Hematopoietic multipotent progenitor cell treated with erythropoietin and hydrocortisone succinate and interleukin-3 and kit ligand, for 4 days (in vitro differentiated cells): Measurements from ENCODE around the gene MORN3.
"Not testable (repeated sequence)": the region's sequence is repeated elsewhere in the genome, so short reads cannot be mapped to it uniquely, and the experiment has no call there.

Experiments
- DNase-seq: peaks from one replicate; pipeline ENCODE4 v3.0.0-alpha.2; 2015

MORN3 gene

DNA sequence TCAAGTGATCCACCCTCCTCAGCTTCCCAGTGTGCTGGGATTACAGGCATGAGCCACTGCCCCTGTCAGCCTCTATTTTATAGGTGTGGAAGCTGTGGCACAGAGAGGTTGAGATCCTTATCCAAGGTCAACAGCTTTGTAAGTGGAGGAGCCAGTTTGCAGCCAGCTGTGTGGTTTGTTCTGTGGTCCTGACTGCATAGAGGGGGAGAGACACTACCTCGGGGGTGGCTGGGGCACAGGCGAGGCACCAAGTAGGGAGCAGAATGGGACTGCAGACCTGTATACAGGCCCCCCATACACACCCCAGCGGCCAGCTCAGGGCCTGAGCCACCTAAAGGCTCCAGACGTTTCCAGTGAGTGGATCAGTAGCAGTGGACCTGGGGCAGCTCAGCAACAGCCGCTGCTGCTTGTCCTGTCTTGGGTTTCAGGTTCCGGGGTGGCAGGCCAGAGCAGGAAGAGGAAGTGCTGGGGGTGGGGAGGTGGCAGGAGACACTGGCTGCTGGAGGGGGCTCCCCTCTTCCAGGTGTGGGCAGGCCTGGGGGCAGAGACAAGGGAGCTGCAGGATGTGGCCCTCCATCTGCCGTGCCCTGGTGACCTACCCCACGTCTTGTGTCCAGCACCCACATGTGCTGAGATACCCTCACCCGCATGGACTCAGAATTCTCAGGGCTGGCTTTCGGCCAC, 32.1 kb downstream of the MORN3 start:
- peak; percentile 75 for DNase-seq

DNA sequence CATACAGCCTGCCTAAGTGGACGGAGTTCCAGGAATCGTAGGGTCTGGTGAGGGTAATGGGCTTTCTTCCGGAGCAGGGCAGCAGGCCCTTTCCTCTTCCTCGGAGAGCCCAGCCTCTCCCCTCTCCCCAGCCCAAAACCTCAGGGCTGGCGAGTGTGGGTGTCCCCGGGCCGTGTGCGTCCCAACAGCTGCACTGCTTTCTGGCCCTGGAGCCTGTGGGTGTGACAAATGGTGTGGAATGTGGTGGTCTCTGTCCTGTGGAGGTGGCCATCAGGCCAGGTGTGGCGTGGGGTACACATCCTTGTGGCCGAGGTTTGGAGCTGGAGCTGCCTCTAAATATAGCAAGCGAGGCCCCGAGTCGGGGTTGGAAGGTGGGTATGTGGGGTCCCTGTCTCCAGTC, 34.6 kb downstream of the MORN3 start:
- no peak for DNase-seq

DNA sequence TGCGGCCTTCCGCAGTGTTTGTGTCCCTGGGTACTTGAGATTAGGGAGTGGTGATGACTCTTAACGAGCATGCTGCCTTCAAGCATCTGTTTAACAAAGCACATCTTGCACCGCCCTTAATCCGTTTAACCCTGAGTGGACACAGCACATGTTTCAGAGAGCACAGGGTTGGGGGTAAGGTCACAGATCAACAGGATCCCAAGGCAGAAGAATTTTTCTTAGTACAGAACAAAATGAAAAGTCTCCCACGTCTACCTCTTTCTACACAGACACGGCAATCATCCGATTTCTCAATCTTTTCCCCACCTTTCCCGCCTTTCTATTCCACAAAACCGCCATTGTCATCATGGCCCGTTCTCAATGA, 35.6 kb downstream of the MORN3 start:
- not testable (repeated sequence) for DNase-seq

DNA sequence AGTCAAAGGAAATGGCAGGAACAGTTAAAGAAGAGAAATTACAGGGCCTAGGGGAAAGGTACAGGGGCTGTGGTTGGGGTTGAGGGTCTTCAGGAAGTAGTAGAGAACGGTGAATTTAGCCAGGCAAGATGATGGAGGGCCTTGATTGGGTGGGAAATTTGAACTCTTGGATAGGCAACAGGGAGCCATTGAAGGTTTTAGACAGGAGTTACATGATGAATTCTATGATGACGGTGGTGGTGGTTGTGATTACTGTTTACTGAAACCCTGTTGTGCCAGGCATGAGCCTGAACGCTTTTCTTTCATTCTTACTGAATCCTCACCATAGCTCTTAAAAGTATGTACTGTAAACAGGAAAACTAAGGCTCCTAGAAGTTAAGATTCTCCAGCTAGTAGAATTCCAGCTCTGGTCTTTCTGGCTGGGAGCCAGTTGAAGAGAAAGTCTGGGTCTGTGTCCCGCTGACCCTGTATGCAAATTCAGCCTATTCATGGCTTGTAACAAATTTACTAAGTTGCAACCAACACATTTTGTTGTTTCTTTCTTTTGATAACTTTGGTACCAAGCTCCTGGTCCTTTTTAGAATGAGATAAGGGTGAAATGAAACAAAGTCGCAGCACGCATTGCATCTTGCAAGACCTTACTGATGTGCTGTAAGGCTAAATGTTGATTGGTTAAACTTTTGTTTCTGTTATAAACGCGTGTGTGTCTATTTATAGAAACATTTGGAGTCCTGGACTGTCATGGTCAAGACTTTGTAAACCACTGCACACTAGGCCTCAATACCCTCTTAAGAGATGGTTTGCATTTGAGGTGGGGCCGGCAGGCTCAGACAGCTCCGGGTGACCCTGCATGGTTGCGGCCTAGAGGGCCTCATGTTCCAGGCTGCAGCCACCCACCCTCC, 37.1 kb downstream of the MORN3 start:
- DNase-seq: no peak

DNA sequence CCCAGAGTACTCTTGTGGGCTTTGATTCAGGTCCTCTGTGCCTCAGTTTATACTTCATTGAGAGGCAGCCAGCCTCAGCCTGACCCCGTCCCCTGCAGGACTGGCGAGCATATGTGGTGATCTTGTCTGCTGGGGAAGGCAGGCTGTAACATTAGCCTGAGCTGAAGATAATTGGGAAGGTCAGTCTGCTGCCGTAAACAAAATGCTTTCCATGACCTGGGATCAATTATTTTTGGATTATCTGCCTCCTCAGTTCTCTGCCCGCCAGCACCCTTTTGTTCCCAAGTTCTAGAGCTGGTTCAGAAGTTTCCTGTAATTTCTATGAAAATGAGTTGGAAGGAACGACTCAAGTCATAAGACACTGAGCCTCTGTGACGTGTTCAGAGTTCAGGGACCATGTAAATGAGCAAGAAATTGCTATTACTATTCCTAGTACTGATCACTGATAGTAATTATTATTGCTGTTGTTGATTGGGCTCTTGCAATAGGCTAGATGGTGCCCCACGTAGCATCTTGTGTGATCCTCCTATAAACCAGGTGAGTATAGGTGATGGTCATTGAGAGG, 38.6 kb downstream of the MORN3 start:
- DNase-seq: no peak

DNA sequence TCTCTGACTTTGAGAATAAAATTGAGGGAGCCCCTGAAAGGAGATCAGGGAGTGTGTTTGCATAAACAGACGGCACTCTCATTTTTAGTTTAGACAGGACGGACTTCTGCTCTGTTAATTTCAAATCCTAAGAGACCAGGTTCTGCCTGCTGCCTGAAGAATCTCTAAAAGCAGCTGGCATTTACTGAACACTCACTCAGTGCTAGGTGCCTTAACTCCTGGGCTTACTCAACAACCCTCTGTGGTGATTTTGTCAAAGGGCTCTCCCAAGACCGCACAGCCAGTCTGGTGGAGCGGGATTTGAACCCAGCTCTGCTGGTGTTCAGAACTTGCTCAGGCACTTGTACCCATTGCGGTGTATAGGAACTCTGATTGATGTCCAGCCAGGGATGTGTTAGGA, 40.9 kb downstream of the MORN3 start:
- no peak for DNase-seq

DNA sequence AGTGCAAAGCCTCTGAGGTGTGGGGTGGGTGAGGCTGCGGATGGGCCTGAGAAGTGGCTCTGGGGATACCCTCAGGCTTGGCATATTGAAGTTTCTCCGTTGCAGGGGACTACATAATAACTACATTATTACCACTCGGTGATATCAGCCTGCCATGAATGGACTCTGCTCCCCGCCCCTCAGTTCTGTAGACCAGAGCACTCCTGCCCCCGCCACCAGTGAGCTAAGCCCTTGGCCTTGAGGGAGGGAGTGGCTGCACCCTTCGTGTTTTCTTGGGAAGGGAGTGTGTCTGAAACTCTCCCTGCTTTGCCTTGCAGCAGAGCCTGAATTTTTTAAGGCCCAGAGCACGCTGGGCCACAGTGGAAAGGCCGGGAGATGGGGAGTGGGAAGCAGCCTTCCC, 41.4 kb downstream of the MORN3 start:
- DNase-seq: peak; percentile 66

DNA sequence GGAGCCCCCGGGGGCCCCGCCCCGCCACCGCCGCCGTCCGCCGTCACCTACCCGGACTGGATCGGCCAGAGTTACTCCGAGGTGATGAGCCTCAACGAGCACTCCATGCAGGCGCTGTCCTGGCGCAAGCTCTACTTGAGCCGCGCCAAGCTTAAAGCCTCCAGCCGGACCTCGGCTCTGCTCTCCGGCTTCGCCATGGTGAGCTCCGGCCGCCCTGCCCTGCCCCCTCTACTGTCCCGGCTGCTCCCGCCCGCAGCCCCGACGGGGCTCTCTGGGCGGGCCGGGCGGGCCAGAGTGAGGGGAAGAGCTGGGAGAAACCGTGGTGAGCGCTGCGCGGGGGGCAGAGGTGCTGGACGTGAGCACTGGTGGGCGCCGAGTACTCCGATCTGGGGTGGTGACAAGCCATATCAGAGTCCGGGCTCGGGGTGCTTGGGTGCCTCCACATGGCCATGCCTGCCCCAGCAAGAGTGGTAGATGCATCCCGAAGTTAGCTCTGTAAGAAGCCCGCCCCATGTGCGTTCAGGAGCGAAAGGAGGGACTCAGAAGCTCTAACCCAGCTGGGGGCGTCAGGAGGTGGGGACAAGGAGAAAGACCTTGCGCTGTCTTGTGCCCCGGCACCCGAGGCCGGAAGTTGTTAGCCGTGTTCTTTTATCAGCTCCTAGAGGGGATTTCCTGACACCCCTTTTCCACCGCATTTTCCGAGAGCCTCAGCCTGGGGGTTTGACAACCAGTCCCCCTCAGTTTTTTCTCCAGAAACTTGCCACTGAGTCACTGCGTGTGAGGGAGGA, 42.4 kb downstream of the MORN3 start:
- DNase-seq: peak; percentile 93

DNA sequence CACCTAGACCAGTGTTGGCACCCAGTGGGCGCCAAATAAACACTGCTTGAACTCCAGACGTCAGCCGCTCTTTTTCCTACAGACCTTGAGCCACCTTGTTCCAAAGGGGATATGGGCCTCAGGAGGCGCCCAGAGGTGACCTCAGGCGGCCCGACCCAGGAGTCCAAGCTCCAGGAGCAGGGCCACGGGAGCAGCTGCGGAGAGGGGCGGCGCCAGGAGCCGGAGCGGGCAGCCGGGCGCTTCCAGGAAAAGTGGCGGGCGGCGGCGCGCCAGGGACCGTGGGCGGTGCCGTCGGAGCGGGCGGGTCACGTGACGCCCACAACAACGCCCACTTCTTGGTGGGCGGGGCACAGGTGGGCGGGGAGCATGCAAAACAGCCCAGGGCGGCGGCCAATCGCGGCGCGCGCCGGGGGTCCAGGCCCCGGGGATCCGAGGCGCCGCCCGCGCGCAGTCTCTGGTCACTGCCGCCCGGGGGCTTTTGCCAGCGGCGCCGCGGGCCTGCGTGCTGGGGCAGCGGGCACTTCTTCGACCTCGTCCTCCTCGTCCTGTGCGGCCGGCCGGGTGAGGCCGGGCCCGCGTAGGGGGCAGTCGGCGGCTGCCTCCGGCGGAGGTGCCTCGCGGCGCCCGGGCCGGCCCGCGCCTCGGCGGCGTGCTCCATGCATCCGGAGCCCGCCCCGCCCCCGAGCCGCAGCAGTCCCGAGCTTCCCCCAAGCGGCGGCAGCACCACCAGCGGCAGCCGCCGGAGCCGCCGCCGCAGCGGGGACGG, 43.2 kb downstream of the MORN3 start, which contains the start of gene ORAI1:
TSS of gene ORAI1 (plus strand) at position 444 of the 766 bp plus-strand sequence.
- DNase-seq: peak; percentile 97

DNA sequence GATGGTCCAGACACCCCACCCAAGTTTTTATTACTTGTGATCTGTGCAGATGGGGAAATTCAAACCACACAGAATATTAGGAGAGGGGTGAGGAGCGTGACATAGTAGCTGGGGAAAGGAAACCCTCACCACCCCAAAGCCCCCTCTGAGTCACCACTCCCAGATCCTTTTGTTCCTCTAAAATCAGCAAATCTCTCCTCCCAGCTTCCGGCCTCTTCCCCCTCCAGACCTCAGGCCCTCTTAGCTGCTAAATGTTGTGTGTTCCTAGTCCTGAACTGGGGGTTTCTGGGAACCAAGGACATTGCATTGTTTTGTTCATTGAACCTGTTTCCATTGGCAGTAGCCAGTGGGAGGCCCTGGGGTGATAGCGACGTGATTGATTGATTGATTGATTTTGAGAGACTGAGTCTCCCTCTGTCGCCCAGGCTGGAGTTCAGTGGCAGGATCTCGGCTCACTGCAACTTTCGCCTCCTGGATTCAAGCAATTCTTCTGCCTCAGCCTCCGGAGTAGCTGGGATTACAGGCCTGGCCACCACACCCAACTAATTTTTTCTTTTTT, 49.0 kb downstream of the MORN3 start:
- DNase-seq: peak; percentile 59

DNA sequence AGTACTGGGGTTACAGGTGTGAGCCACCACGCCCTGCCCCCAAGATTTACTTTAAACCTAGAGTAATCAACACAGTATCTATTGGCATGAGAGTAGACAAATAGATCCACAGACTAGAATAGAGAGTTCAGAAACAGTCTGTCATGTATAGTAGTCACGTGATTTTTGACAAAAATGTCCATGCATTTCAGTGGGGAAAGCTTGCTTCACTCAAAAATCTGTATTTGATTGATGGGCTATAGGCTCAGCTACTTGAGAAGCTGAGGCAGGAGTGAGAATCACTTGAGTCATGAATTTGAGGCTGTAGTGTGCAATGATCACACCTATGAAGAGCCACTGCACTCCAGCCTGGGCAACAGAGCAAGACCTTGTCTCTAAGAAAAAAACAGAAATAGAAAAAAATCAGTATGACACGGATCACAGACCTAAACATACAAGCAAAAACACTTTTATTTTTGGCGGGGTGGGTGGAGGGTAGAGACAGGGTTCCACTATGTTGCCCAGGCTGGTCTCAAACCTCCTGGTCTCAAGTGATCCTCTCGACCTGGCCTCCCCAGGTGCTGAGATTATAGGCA, 50.7 kb downstream of the MORN3 start:
- DNase-seq: no peak

DNA sequence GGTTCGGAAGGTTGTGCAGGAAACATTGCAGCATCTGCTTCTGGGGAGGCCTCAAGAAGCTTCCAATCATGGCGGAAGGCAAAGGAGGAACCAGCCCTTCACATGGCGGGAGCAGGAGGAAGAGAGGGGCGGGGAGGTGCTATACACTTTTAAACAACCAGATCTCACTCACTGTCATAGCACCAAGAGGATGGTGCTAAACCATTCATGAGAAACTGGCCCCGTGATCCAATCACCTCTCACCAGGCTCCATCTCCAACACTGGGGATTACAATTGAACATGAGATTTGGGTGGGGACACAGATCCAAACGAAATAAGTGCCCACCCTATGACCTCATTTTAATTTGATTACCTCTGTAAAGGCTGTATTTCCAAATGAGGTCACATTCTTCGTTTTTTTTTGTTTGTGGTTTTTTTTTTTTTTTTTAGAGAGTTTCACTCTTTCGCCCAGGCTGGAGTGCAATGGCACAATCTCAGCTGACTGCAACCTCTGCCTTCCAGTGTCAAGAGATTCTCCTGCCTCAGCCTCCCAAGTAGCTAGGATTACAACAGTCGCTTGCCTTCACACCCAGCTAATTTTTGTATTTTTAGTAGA, 54.5 kb downstream of the MORN3 start:
- DNase-seq: no peak

DNA sequence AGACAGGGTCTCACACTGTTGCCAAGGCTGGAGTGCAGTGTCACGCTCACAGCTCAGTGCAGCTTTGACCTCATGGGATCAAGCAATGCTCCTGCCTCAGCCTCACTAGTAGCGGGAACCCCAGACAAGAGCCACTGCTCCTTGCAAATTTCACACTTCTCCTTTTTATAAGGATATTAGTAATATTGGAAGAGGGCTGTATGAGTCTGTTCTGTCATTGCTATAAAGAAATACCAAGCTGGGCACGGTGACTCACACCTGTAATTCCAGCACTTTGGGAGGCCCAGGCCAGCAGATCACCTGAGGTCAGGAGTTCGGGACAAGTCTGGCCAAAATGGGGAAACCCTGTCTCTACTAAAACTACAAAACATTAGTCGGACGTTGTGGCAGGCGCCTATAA, 56.0 kb downstream of the MORN3 start:
- DNase-seq: no peak

DNA sequence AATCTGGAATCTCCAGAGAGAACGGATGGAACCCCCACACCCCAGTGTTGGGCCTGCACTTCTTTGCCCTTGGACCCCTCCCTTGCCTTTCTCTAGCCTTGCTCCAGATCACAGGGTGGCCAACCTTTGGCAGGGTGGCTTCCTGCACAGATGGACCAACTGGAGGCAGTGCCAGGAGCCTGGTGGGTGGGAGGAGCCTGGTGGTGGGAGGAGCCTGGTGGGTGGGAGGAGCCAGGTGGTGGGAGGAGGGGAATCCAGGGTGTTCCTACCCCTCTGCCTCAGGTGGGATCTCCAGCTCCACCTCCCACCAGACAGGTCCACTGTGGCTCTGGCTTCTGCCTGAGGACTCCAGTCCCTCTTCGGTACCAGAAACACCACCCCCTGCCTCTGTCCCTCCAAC, 58.1 kb downstream of the MORN3 start:
- peak; percentile 39 for DNase-seq

DNA sequence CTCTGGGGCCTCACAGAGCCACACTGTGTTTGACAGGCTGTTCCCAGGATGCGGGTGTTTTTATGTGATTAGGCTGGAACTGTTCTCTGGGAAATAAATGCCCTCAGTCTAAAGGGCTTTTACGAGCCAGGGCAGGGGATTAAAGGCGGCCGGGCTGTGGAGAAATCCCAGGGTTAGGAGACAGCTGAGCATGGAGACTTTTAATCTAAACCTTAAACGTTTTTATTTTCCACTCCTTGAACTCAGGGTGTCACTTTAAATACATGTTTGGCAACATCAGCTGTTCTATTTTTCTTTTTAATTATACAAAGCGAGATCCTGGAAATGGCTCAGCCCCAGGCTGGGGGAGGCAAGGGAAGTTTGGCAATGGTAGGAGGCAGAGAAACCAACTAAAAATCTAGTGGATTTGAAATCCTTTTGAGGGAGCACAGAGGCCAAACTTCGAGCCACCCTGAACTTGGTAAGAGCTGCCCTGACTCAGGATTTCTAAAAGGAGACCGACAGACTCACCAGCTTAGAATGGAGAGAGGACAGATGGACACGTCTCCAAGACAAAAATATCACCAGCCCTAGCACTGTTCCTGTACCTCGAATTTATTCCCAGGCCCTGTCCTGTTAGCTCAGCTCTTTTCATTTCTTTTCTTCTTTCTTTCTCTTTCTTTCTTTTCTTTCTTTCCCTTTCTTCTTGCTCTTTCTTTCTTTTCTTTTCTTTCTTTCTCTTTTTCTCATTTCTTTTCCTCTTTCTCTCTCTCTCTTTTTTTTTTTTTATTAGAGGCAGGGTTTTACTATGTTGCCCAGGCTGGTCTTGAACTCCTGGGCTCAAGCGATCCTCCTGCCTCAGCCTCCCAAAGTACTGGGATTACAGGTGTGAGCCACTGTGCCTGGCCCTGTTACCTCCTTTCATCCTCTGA, 59.0 kb downstream of the MORN3 start:
- no peak for DNase-seq

DNA sequence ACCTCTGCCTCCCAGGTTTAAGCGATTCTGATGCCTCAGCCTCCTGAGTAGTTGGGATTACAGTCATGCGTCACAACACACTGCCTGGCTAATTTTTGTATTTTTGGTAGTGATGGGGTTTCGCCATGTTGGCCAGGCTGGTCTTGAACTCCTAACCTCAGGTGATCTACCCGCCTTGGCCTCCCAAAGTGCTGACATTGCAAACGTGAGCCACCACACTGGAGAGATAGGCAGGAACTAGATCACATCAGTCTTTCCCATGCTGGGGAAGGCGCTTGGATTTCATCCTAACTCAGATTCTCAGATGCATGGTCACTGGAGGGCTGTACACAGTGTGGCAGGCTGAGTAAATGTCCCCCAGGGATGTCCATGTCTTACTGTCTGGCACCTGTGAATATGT, 61.2 kb downstream of the MORN3 start:
- no peak for DNase-seq

DNA sequence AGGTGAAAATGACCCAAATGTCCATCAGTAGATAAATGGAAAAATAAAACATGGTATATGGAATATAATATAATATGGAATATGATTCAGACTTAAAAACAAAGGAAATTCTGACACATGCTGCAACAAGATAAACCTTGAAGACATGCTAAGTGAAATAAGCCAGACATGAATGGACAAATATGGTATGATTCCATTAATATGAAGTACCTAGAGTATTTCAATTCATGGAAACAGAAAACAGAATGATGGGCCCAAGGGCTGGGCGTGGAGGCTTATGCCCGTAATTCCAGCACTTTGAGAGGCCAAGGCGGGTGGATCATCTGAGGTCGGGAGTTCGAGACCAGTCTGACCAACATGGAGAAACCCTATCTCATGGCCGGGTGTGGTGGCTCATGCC, 65.9 kb downstream of the MORN3 start:
- no peak for DNase-seq

DNA sequence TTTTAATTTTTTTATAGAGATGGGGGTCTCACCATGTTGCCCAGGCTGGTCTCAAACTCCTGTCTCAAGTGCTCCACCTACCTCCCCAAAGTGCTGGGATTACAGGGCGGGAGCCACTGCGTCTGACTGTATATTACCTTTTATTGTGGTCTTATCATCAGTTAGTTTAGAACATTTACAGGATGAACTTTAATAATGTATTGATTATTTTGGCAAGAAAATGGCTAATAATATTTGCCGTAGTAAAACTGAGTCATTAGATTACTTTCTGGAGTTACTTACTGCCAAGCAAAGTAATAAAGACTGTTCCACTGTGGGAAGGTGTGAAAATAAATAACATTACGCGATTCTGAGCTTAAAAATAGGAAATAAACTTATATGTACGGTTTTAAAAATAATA, 66.7 kb downstream of the MORN3 start:
- no peak for DNase-seq

DNA sequence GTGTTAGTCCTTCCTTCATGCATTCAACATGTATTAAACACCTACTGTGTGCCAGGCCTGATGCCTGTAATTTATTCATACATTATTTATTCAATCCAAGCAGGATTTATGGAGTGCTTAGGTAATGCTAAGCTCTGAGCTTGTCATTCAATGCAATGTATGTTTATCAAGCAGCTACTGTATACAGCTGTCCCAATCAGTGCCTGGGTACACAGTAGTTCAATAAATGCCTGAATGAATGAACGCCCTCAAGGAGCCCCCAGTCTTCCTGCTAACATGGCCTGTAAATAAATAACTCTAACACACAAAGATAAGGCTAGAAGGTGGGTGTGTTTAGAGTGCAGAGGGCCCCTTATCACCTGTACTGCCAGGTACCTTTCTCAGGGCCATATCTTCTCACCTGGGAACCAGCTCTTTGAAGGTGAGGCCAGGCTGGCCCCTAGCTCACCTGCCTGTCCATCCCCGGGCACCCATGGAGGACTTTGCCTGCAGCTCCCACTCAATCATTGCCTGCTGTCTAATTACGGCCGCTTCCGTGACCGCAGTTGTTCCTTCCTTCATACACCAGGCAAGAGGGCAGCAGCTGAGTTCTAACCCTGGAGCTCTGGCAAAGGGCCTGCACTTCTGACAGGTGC, 68.6 kb downstream of the MORN3 start:
- no peak for DNase-seq
